Mammary epithelial cell (primary cell): ENCODE measurements around the gene TRIM50.

Experiments
- EZH2 ChIP-seq: IDR thresholded peaks from 2 replicates; pipeline ENCODE4 v1.6.1; 2012; ENCODE audit warnings: low read length, inconsistent platforms, borderline replicate concordance
- TF ChIP-seq, protein P1 (sequence below), 2 donors: IDR thresholded peaks in 1 of 2; conservative IDR thresholded peaks in 1 of 2; 2 replicates each; pipeline ENCODE4 v1.5.1; 2011 to 2012; ENCODE audit warnings: inconsistent platforms in 2 of 2, low read length in 2 of 2, mild to moderate bottlenecking in 2 of 2, control low read depth in 1 of 2, low read depth in 1 of 2; ENCODE audit not compliant: insufficient read depth in 1 of 2; ENCODE audit errors: extremely low read depth in 1 of 2

DNA sequence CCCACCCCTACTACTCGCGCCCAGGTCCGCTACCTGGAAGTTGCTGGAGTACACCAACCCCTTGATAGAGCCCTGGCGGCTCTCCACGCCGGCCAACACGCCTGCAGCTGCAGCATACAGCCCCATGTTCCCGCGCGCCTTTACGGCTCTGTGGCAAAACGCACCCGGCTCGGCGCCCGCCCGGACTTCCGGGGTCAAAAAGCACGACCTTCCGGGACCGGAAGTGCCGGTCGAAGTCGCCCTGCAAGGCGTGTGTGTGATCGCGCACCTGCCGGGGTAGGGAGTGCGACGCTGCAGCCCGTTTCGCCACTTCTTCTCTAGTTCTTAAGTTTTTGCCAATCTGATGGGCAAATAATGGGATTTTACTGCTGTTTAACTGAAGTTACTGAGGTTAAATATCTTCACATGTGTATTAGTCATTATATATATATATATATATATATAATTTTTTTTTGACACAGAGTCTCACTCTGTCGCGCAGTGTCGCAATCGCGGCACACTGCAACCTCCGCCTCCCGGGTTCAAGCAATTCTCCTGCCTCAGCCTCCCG lies 19.1 kb downstream of the TRIM50 start, which contains the start of gene NSUN5:
- TF ChIP-seq, protein P1, sequence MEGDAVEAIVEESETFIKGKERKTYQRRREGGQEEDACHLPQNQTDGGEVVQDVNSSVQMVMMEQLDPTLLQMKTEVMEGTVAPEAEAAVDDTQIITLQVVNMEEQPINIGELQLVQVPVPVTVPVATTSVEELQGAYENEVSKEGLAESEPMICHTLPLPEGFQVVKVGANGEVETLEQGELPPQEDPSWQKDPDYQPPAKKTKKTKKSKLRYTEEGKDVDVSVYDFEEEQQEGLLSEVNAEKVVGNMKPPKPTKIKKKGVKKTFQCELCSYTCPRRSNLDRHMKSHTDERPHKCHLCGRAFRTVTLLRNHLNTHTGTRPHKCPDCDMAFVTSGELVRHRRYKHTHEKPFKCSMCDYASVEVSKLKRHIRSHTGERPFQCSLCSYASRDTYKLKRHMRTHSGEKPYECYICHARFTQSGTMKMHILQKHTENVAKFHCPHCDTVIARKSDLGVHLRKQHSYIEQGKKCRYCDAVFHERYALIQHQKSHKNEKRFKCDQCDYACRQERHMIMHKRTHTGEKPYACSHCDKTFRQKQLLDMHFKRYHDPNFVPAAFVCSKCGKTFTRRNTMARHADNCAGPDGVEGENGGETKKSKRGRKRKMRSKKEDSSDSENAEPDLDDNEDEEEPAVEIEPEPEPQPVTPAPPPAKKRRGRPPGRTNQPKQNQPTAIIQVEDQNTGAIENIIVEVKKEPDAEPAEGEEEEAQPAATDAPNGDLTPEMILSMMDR (conservative IDR thresholded peaks at IDR 0.05 in 1 of 2, IDR thresholded peaks at IDR 0.05 in 1 of 2; ENCODE audit: extremely low read depth in 1 of 2, insufficient read depth in 1 of 2, low read depth in 1 of 2, low read length in 2 of 2): no peak
- no peak for TF ChIP-seq EZH2
